GM08714 (cell line): ENCODE results near the gene JOSD1.
A peak's percentile ranks its signal among the peaks of the same experiment; 100 is the strongest.

Experiments used
- H3K4me3 ChIP-seq: fragments of 200-500 bp; sonication (Bioruptor generic); 2 replicates; pipeline ENCODE4 v1.5.1; 2014; ENCODE audit warnings: mild to moderate bottlenecking, low read length, inconsistent platforms
- ZNF274 ChIP-seq: IDR thresholded peaks from 2 replicates; pipeline ENCODE4 v1.6.1; 2012; ENCODE audit warnings: mild to moderate bottlenecking, low read depth, low read length

Gene JOSD1

GRCh38 chr22:38710866-38711265, 10.1 kb upstream of the JOSD1 start:
- H3K4me3 ChIP-seq, result no peak overlapping the region
- no peak for TF ChIP-seq ZNF274

- TF ChIP-seq ZNF274, result no peak
- no peak overlapping the region for H3K4me3 ChIP-seq
Observed at GRCh38 chr22:38710351-38710750, 9.6 kb upstream of the JOSD1 start.

GRCh38 chr22:38709306-38709705, 8.6 kb upstream of the JOSD1 start:
- H3K4me3 ChIP-seq, result no peak overlapping the region; the same call in 1 of the 2 replicates
- TF ChIP-seq ZNF274, result no peak

GRCh38 chr22:38707984-38708383, 7.2 kb upstream of the JOSD1 start:
- TF ChIP-seq ZNF274, result no peak
- peak overlapping the region; percentile 98 for H3K4me3 ChIP-seq

GRCh38 chr22:38707346-38707745, 6.6 kb upstream of the JOSD1 start:
- TF ChIP-seq ZNF274, result no peak

GRCh38 chr22:38706901-38707195, 6.1 kb upstream of the JOSD1 start:
- no peak for TF ChIP-seq ZNF274
- peak overlapping the region; percentile 98 for H3K4me3 ChIP-seq

More at GRCh38 chr22:38707346-38707745, 6.6 kb upstream of the JOSD1 start:
- peak overlapping the region; percentile 98 for H3K4me3 ChIP-seq

- peak overlapping the region; percentile 98 for H3K4me3 ChIP-seq
- no peak for TF ChIP-seq ZNF274
Observed at GRCh38 chr22:38706101-38706900, 5.6 kb upstream of the JOSD1 start.

GRCh38 chr22:38705235-38706100, 4.7 kb upstream of the JOSD1 start, which contains the start of gene GTPBP1:
Gene GTPBP1 (plus strand): TSS chr22:38705944. CDS start chr22:38705956, 12 bp downstream.
- peak within 1 kb of the TSS; percentile 98 for H3K4me3 ChIP-seq
- TF ChIP-seq ZNF274, result no peak

- TF ChIP-seq ZNF274, result no peak
- peak overlapping the region; percentile 50; the same call in 1 of the 2 replicates for H3K4me3 ChIP-seq
Observed at GRCh38 chr22:38704654-38705234, 4.0 kb upstream of the JOSD1 start.

GRCh38 chr22:38700270-38700788, 414 bp downstream of the JOSD1 start:
- H3K4me3 ChIP-seq, result peak overlapping the region; percentile 99
- no peak for TF ChIP-seq ZNF274

- H3K4me3 ChIP-seq, result peak overlapping the region; percentile 99
- no peak for TF ChIP-seq ZNF274
Observed at GRCh38 chr22:38699784-38700183, 959 bp downstream of the JOSD1 start.

- TF ChIP-seq ZNF274, result no peak
- peak overlapping the region; percentile 99 for H3K4me3 ChIP-seq
Observed at GRCh38 chr22:38699143-38699542, 1.6 kb downstream of the JOSD1 start.

- H3K4me3 ChIP-seq, result peak overlapping the region; percentile 99
- no peak for TF ChIP-seq ZNF274
Observed at GRCh38 chr22:38698407-38699094, 2.2 kb downstream of the JOSD1 start.
